Stomach (tissue), 4 donors: ENCODE measurements around the gene HP1BP3.

Source experiments
- CTCF ChIP-seq, 7 experiments: fragments of 450-650 bp in 4 of 7; fragments of 200-600 bp in 3 of 7; sonication (generic) in 3 of 7; IDR thresholded peaks; one replicate each; pipeline ENCODE4 v1.5.1; 2016 to 2019; ENCODE audit warnings: antibody characterized with exemption in 7 of 7, control low read depth in 2 of 7, mild to moderate bottlenecking in 1 of 7
- EP300 ChIP-seq: sonication (generic); formaldehyde crosslinking; IDR thresholded peaks from one replicate; pipeline ENCODE4 v1.6.1; 2017; ENCODE audit warnings: antibody characterized with exemption
- POLR2A ChIP-seq, 4 donors: fragments of 450-650 bp; IDR thresholded peaks; one replicate each; pipeline ENCODE4 v1.6.1; 2016; ENCODE audit warnings: antibody characterized with exemption in 4 of 4, control low read depth in 2 of 4, mild to moderate bottlenecking in 1 of 4, moderate library complexity in 1 of 4
- POLR2AphosphoS5 ChIP-seq, 3 donors: sonication (generic); formaldehyde crosslinking; IDR thresholded peaks; one replicate each; pipeline ENCODE4 v1.6.1; 2016; ENCODE audit warnings: antibody characterized with exemption in 3 of 3

GRCh38 chr1:20721117-20722061 lies 65.7 kb downstream of the HP1BP3 start:
- no peak for TF ChIP-seq CTCF (IDR thresholded peaks at IDR 0.05)
- no peak for TF ChIP-seq POLR2A (IDR thresholded peaks at IDR 0.05)
- TF ChIP-seq EP300 = no peak
- TF ChIP-seq POLR2AphosphoS5 (IDR thresholded peaks at IDR 0.05) = no peak
